Transverse colon (tissue), 4 donors: ENCODE measurements around the gene PXN. TPM values are rescaled to one million over a fixed set of nuclear protein-coding genes. Genes with fewer than 3 reads are reported as not detected.

Experiments used
- DNase-seq: peaks from one replicate; pipeline ENCODE4 v3.0.0-alpha.2; 2019
- H3K27ac ChIP-seq, 4 donors: fragments of 200-600 bp; sonication (generic); 2 replicates each; pipeline ENCODE4 v1.5.1; 2016 to 2018; ENCODE audit warnings: inconsistent platforms in 4 of 4
- H3K27me3 ChIP-seq: fragments of 200-600 bp; sonication (generic); 2 replicates; pipeline ENCODE4 v1.5.1; 2017; ENCODE audit warnings: inconsistent platforms
- H3K36me3 ChIP-seq, 4 donors: fragments of 200-600 bp; sonication (generic); 2 replicates each; pipeline ENCODE4 v1.5.1; 2017 to 2019; ENCODE audit warnings: inconsistent platforms in 4 of 4
- H3K4me1 ChIP-seq, 4 donors: fragments of 200-600 bp; sonication (generic); 2 replicates each; pipeline ENCODE4 v1.5.1; 2017 to 2020; ENCODE audit warnings: inconsistent platforms in 4 of 4
- H3K4me3 ChIP-seq, 4 donors: fragments of 200-600 bp; sonication (generic); 1 replicate in 1 of 4; 2 replicates in 3 of 4; pipeline versions ENCODE4 v1.5.1 to v1.6.1; 2017 to 2019; ENCODE audit warnings: inconsistent platforms in 4 of 4
- H3K9me3 ChIP-seq, 2 donors: fragments of 200-600 bp; sonication (generic); 2 replicates each; pipeline ENCODE4 v1.5.1; 2017 to 2019; ENCODE audit warnings: inconsistent platforms in 2 of 2
- POLR2AphosphoS5 ChIP-seq, 3 donors: sonication (generic); formaldehyde crosslinking; IDR thresholded peaks; one replicate each; pipeline ENCODE4 v1.6.1; 2016; ENCODE audit warnings: antibody characterized with exemption in 3 of 3
- WGBS, 2 donors: methylation state at CpG; one replicate each; pipeline ENCODE4 v1.1.5; 2018; ENCODE audit warnings: low coverage in 1 of 2; 5-methylcytosine and 5-hydroxymethylcytosine counted together
- in situ Hi-C, 4 donors: fragments of 200-750 bp; cut with MboI; loops; one replicate each; pipeline versions ENCODE4 v1.15.0 to v1.15.1; 2017; ENCODE audit warnings: low sequenced_read_pairs in 3 of 4, low pct_ligation_motif_present in 1 of 4, low pct_unique_long_range_greater_than_20kb in 1 of 4
- intact Hi-C: fragments of 100-400 bp; cut with DNase I; formaldehyde crosslinking; loops from one replicate; pipeline ENCODE4 v1.15.1; 2023; ENCODE audit warnings: low total_unique reads
- small RNA-seq, 4 donors: library from RNA; depleted of rRNA; stranded (forward); fragments of <200 nt; gene quantifications; one replicate each; pipeline ENCODE3, GENCODE V24; 2016
- total RNA-seq, 4 donors: library from RNA; depleted of rRNA; stranded (reverse); fragments of >200 nt; gene quantifications; one replicate each; pipeline ENCODE4 v1.1.0, GENCODE V29; 2016
- TF ChIP-seq, protein P1 (sequence below), 5 experiments: fragments of 200-600 bp in 3 of 5; fragments of 450-650 bp in 2 of 5; sonication (generic) in 3 of 5; IDR thresholded peaks; 1 replicate in 2 of 5; 2 replicates in 3 of 5; pipeline ENCODE4 v1.5.1; 2016 to 2017; ENCODE audit warnings: antibody characterized with exemption in 5 of 5, inconsistent platforms in 3 of 5, mild to moderate bottlenecking in 2 of 5, moderate library complexity in 1 of 5

PXN gene
- total RNA-seq, 4 donors from 2014 or later, result 101 to 328 (median 198) TPM

DNA sequence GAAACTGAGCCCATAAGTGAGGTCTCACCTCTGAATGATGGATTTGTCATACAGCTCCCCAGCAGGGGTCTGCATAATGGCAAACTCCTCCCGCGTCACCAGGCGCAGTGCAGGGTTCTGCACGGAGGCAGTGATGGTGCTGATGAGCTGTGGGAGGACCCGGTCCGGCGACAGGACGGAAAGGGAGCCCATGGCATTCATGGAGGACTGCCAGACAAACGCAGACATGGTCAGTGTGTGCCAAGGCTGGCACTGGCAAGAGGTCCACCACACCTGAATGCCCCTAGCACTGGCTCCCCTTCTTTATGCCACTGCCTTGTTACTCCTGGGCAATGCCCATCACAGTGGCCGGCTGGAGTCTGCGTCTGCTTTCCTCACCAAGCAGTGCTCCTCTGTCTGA lies 103.7 kb downstream of the PXN start:
- intact Hi-C loops, result no loop called here
- peaks cover 0 to 79% (median 44%) of the 10 kb centered on the region in 4 donors for H3K36me3 ChIP-seq
- in situ Hi-C loops, result no loop called here

More for the DNA sequence above, 103.7 kb downstream of the PXN start:
- Histone ChIP-seq H3K9me3 (no peaks in the 10 kb centered on the region), H3K27me3 (no peaks in the 10 kb centered on the region), H3K4me3 (no peak overlapping the region), H3K4me1 (no peaks in the 10 kb centered on the region), H3K27ac (no peak overlapping the region)
- 95% methylated on average over 11 of the region's 11 CpGs; no CpG with 5 or more reads in 1 of the 2 donors for WGBS, 2 donors
- TF ChIP-seq, protein P1, sequence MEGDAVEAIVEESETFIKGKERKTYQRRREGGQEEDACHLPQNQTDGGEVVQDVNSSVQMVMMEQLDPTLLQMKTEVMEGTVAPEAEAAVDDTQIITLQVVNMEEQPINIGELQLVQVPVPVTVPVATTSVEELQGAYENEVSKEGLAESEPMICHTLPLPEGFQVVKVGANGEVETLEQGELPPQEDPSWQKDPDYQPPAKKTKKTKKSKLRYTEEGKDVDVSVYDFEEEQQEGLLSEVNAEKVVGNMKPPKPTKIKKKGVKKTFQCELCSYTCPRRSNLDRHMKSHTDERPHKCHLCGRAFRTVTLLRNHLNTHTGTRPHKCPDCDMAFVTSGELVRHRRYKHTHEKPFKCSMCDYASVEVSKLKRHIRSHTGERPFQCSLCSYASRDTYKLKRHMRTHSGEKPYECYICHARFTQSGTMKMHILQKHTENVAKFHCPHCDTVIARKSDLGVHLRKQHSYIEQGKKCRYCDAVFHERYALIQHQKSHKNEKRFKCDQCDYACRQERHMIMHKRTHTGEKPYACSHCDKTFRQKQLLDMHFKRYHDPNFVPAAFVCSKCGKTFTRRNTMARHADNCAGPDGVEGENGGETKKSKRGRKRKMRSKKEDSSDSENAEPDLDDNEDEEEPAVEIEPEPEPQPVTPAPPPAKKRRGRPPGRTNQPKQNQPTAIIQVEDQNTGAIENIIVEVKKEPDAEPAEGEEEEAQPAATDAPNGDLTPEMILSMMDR (IDR thresholded peaks at IDR 0.05), result no peak
- TF ChIP-seq POLR2AphosphoS5 (IDR thresholded peaks at IDR 0.05), result no peak
- DNase-seq, result no peak

Small RNA genes within 50 kb of the gene (small RNA-seq; reads per million reads assigned to genes)
- gene RNU4-1 (867 to 4,819 (median 2,812) reads per million in 4 donors), gene RNU4-2 (844 to 2,301 (median 1,261) reads per million in 4 donors), gene RNU6-1088P (0 reads per million in 4 donors)

Other genes with a start within 250 kb of the PXN start
- gene RAB35, start 149.0 kb downstream of the PXN start, total RNA-seq, result 10 to 100 TPM; 16.9 to 26.2 (median 22.2) TPM
- gene GCN1, start 71.0 kb downstream of the PXN start, total RNA-seq, result 100 to 1,000 TPM in 2 of 4 donors, 10 to 100 TPM in 2; 70.0 to 141 (median 107) TPM
- gene RPLP0, start 64.6 kb downstream of the PXN start, total RNA-seq, result 1,000 to 10,000 TPM in 3 of 4 donors, 100 to 1,000 TPM in 1; 660 to 2,105 (median 1,778) TPM
- gene RNU4-2, start 26.2 kb upstream of the PXN start, total RNA-seq, result under 1 TPM; under 0.01 TPM
- gene RNU4-1, start 27.5 kb upstream of the PXN start, total RNA-seq, result under 1 TPM in 3 of 4 donors, not detected in 1; under 0.01 TPM
- gene SIRT4, start 36.6 kb upstream of the PXN start, total RNA-seq, result 1 to 10 TPM in 1 of 4 donors, under 1 TPM in 1, not detected in 2; 0.95 to 1.9 TPM
- not detected for gene PLA2G1B, start 62.0 kb upstream of the PXN start, total RNA-seq
- 1 to 10 TPM in 1 of 4 donors, under 1 TPM in 1, not detected in 2; 0.82 to 7.5 TPM for gene MSI1, start 103.4 kb upstream of the PXN start, total RNA-seq
- 1,000 to 10,000 TPM in 2 of 4 donors, 100 to 1,000 TPM in 2; 469 to 1,865 (median 1,048) TPM for gene COX6A1, start 172.4 kb upstream of the PXN start, total RNA-seq
- gene TRIAP1, start 180.7 kb upstream of the PXN start, total RNA-seq, result 10 to 100 TPM in 3 of 4 donors, 1 to 10 TPM in 1; 7.2 to 20.9 (median 11.9) TPM
- 10 to 100 TPM; 15.5 to 21.6 (median 19.2) TPM for gene GATC, start 180.7 kb upstream of the PXN start, total RNA-seq
- gene SRSF9, start 204.0 kb upstream of the PXN start, total RNA-seq, result 10 to 100 TPM; 33.7 to 93.8 (median 64.5) TPM
- 100 to 1,000 TPM in 3 of 4 donors, 10 to 100 TPM in 1; 60.5 to 291 (median 190) TPM for gene DYNLL1, start 230.4 kb upstream of the PXN start, total RNA-seq